Measurements from ENCODE around the gene HNRNPC. TPM values are rescaled to one million over a fixed set of nuclear protein-coding genes. Genes with fewer than 3 reads are reported as not detected.

HNRNPC gene
- total and polyA plus RNA-seq, 8 donors = 377 to 903 (median 765) TPM

DNA sequence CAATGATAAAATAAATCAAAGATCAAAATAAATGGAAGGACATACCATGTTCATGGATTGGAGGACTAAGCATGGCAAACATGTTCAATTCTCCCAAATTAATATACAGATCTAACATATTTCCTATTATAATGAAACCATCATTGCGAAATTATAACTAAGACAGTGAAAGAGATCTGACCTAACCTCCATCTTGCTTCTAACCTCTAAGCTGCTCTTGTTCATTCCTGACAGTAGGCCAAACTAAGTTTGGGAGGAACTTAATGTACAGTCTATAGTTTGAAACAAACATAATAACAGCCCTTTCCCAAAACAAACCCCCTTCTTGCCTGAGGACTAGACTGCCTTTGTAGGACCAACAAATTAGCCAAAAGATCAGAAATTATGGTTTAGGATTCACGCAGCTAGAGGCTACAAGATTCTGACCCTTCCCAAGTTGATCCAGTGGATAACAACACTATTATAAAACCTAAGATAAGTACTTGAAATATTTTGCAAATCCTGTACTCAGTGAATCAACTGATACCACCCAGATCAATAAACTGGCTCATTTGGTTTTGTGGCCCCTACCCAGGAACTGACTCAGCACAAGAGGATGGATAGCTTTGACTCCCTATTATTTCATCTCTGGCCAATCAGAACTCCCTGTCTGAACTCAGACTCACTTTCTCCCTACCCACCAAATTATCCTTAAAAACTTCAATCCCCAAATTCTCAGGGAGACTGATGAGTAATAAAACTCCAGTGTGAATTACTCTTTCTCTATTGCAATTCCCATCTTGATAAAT is 71.6 kb downstream of the HNRNPC start:
- Histone ChIP-seq H3K27ac (no peak overlapping the region), H3K9me3 (peaks cover 0 to 4% of the 10 kb centered on the region in 2 donors), H3K4me3 (no peak overlapping the region), H3K27me3 (no peaks in the 10 kb centered on the region), H3K4me1 (peaks cover 0 to 1% of the 10 kb centered on the region in 2 donors), H3K36me3 (no peaks in the 10 kb centered on the region)
- ATAC-seq = no peak
- intact Hi-C loops (cut with DNase I) = no loop called here
- no peak for DNase-seq
- TF ChIP-seq, protein P1, sequence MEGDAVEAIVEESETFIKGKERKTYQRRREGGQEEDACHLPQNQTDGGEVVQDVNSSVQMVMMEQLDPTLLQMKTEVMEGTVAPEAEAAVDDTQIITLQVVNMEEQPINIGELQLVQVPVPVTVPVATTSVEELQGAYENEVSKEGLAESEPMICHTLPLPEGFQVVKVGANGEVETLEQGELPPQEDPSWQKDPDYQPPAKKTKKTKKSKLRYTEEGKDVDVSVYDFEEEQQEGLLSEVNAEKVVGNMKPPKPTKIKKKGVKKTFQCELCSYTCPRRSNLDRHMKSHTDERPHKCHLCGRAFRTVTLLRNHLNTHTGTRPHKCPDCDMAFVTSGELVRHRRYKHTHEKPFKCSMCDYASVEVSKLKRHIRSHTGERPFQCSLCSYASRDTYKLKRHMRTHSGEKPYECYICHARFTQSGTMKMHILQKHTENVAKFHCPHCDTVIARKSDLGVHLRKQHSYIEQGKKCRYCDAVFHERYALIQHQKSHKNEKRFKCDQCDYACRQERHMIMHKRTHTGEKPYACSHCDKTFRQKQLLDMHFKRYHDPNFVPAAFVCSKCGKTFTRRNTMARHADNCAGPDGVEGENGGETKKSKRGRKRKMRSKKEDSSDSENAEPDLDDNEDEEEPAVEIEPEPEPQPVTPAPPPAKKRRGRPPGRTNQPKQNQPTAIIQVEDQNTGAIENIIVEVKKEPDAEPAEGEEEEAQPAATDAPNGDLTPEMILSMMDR (IDR thresholded peaks at IDR 0.05) = no peak

DNA sequence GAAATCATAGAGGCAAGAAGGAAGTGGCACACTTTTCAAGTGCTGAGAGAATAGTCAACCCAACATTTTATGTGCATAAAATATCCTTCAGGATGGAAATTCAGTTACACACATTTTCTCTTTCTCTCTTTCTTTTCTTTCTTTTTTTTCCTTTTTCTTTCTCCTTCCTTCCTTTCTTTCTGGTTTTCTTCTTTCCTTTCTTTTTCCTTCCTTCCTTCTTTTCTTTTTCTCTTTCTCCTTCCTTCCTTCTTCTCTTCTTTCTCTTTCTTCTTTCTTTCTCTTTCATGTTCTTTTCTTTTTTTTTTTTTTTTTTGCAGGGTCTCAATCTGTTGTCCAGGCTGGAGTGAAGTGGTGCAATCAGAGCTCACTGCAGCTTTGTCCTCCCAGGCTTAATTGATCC is 74.6 kb downstream of the HNRNPC start:
- H3K27ac ChIP-seq = no peak overlapping the region
- no peaks in the 10 kb centered on the region for H3K36me3 ChIP-seq
- ATAC-seq = no peak
- H3K4me3 ChIP-seq = no peak overlapping the region
- TF ChIP-seq, protein P1 (IDR thresholded peaks at IDR 0.05) = no peak
- intact Hi-C loops (cut with DNase I) = no loop called here
- H3K9me3 ChIP-seq = peaks cover 0 to 4% of the 10 kb centered on the region in 2 donors
- H3K4me1 ChIP-seq = peaks cover 3 to 14% of the 10 kb centered on the region in 2 donors
- no peaks in the 10 kb centered on the region for H3K27me3 ChIP-seq
- no peak for DNase-seq

DNA sequence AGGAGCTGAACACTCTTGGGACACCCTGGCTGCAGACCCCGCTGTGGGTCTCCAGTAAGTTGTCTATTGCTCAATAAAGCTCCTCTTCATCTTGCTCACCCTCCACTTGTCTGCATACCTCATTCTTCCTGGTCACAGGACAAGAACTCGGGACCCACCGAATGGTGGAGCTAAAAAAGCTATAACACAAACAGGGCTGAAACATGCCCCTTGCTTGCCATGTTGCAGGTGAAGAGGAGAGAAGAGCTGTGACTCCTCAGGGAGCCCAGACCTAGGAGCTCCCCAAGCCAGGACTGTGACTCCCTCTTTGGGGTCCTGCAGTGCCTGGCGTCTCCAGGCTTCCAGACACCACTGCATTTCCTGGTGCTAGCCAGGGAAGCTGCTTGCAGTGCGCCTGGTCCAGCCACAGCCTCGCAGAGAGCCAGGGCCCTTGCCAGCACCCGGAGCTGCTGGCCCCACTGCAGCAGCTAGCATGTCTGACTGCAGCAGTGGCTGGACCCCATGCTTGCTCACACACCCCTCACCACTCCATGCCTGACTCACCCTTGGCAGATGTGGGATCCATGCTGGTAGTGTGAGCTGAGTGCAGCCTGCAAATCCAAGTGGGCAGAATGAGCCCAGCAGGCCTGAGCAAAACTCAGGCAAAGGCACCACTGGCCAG is 76.2 kb downstream of the HNRNPC start:
- no peak for ATAC-seq

DNA sequence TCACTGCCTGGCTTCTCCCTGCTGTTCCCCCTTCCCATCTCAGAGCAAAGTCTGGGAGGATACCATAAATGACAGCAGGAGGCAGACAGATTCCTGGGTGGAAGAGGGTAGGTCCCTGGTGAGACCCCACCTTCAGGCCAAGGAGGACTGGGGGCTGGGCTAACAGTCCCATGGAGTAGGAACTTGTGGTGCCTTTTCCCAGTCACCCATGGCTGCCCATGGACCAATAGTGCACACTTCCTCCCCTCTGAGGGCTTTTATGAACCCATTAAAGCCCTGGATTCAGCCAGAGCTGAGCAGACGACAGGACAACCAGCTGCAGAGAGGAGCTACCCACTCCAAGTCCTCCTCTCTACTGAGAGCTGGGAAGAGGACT is 76.8 kb downstream of the HNRNPC start:
- intact Hi-C loops (cut with DNase I) = no loop called here
- Histone ChIP-seq H3K9me3 (peaks cover 0 to 4% of the 10 kb centered on the region in 2 donors), H3K36me3 (no peaks in the 10 kb centered on the region), H3K27ac (no peak overlapping the region), H3K27me3 (no peaks in the 10 kb centered on the region), H3K4me1 (peaks cover 3 to 14% of the 10 kb centered on the region in 2 donors), H3K4me3 (peak overlapping the region; percentile 10 to 30)
- DNase-seq (no peak), ATAC-seq (peak; percentile 23)
- TF ChIP-seq, protein P1 (IDR thresholded peaks at IDR 0.05) = no peak

More for the DNA sequence above, 76.2 kb downstream of the HNRNPC start:
- no peak overlapping the region for H3K27ac ChIP-seq
- TF ChIP-seq, protein P1 (IDR thresholded peaks at IDR 0.05) = no peak
- H3K4me1 ChIP-seq = peaks cover 3 to 14% of the 10 kb centered on the region in 2 donors
- H3K9me3 ChIP-seq = peaks cover 0 to 4% of the 10 kb centered on the region in 2 donors
- DNase-seq = no peak
- intact Hi-C loops (cut with DNase I) = no loop called here
- H3K4me3 ChIP-seq = no peak overlapping the region
- H3K36me3 ChIP-seq = no peaks in the 10 kb centered on the region
- H3K27me3 ChIP-seq = no peaks in the 10 kb centered on the region

DNA sequence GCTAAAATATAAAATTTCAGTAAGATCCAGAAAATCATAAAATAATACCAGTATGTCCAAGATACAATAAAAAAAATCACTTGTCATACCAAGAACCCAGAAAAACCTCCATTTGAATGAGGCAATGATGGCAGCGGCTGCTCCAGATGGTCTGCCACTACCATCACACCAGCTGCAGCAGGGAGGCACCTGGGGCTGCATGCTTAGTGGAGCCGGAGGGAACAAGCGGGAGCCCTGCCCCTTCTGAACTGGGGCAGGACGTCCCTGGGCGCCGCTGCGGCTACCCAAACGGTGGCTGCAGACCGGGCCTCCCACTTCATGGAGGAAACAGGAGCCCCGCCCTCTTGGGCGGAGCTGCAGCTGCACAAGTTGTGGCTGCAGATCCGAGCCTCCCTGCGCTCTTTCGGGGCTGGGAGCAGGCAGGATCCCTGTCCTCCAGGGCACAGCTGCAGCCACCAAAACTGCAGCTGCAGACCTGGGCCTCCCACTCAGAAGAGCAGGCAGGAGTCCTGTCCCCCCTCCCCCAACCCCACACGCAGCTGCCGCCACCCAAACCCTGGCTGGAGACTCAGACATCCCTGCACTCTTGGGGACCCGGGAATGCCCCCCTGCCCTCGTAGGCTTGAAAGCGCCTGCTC is 77.3 kb downstream of the HNRNPC start:
- peak overlapping the region; percentile 10 to 30 for H3K4me3 ChIP-seq
- H3K36me3 ChIP-seq = no peaks in the 10 kb centered on the region
- no peak overlapping the region for H3K27ac ChIP-seq
- H3K4me1 ChIP-seq = peaks cover 3 to 14% of the 10 kb centered on the region in 2 donors
- TF ChIP-seq, protein P1 (IDR thresholded peaks at IDR 0.05) = no peak
- no peaks in the 10 kb centered on the region for H3K9me3 ChIP-seq
- DNase-seq (peak in 3 of 4 donors; percentile 69 to 96 (median 83)), ATAC-seq (peak; percentile 99)
- no peaks in the 10 kb centered on the region for H3K27me3 ChIP-seq
- intact Hi-C loops (cut with DNase I) = no loop called here
